Activated T-cell treated with anti-CD3 and anti-CD28 coated beads for 24 hours (primary cell): Measurements from ENCODE around the gene MPHOSPH10.
A peak's percentile ranks its signal among the peaks of the same experiment; 100 is the strongest.
"Not testable (repeated sequence)": the region's sequence is repeated elsewhere in the genome, so short reads cannot be mapped to it uniquely, and the experiment has no call there.

Source experiments
- DNase-seq: peaks from one replicate; pipeline ENCODE4 v3.0.0-alpha.2; 2020; ENCODE audit warnings: low read depth

The MPHOSPH10 gene

GRCh38 chr2:71122387-71123298 lies 7.8 kb upstream of the MPHOSPH10 start:
- DNase-seq: no peak

- DNase-seq: no peak
Observed at GRCh38 chr2:71125506-71126294, 4.7 kb upstream of the MPHOSPH10 start.

GRCh38 chr2:71126957-71127356 lies 3.5 kb upstream of the MPHOSPH10 start:
- DNase-seq: no peak

- no peak for DNase-seq
Observed at GRCh38 chr2:71129114-71129901, 1.1 kb upstream of the MPHOSPH10 start.

GRCh38 chr2:71129902-71130151 lies 607 bp upstream of the MPHOSPH10 start:
- DNase-seq: no peak

GRCh38 chr2:71130905-71131244 lies 441 bp downstream of the MPHOSPH10 start:
- DNase-seq: no peak

- not testable (repeated sequence) for DNase-seq
Observed at GRCh38 chr2:71131387-71132166, 1.1 kb downstream of the MPHOSPH10 start.

- no peak for DNase-seq
Observed at GRCh38 chr2:71133603-71134002, 3.2 kb downstream of the MPHOSPH10 start.

GRCh38 chr2:71136174-71136573 lies 5.7 kb downstream of the MPHOSPH10 start:
- DNase-seq: no peak

GRCh38 chr2:71143782-71144181 lies 13.3 kb downstream of the MPHOSPH10 start:
- DNase-seq: no peak

- no peak for DNase-seq
Observed at GRCh38 chr2:71148506-71149063, 18.2 kb downstream of the MPHOSPH10 start.

- DNase-seq: no peak
Observed at GRCh38 chr2:71150082-71150816, 19.8 kb downstream of the MPHOSPH10 start.

GRCh38 chr2:71151620-71152019 lies 21.2 kb downstream of the MPHOSPH10 start:
- no peak for DNase-seq

- no peak for DNase-seq
Observed at GRCh38 chr2:71153585-71154224, 23.3 kb downstream of the MPHOSPH10 start.

- DNase-seq: no peak
Observed at GRCh38 chr2:71154279-71154678, 23.8 kb downstream of the MPHOSPH10 start.

GRCh38 chr2:71154798-71155197 lies 24.4 kb downstream of the MPHOSPH10 start:
- DNase-seq: no peak

GRCh38 chr2:71155846-71156245 lies 25.4 kb downstream of the MPHOSPH10 start:
- DNase-seq: no peak

GRCh38 chr2:71156573-71156972 lies 26.1 kb downstream of the MPHOSPH10 start:
- no peak for DNase-seq

GRCh38 chr2:71157124-71157793 lies 26.8 kb downstream of the MPHOSPH10 start:
- DNase-seq: peak; percentile 50

GRCh38 chr2:71166812-71167211 lies 36.4 kb downstream of the MPHOSPH10 start:
- DNase-seq: no peak
